AG10803 (cell line): ENCODE data around the gene CCR1.
A peak's percentile ranks its signal among the peaks of the same experiment; 100 is the strongest.
"Not testable (repeated sequence)": the region's sequence is repeated elsewhere in the genome, so short reads cannot be mapped to it uniquely, and the experiment has no call there.

Source experiments
- DNase-seq: peaks from one replicate; pipeline ENCODE4 v3.0.0; 2010; ENCODE audit warnings: low read depth
- H3K4me3 ChIP-seq: 2 replicates; pipeline ENCODE4 v1.5.1; 2011; ENCODE audit warnings: mild to moderate bottlenecking, low read length, control low read depth
- CTCF ChIP-seq: conservative IDR thresholded peaks from 2 replicates; pipeline ENCODE4 v1.5.1; 2011; ENCODE audit warnings: mild to moderate bottlenecking, low read length, control low read depth, inconsistent platforms

Gene CCR1

GRCh38 chr3:46213201-46213600 is 5.1 kb upstream of the CCR1 start:
- H3K4me3 ChIP-seq: no peak overlapping the region
- DNase-seq: no peak
- no peak for TF ChIP-seq CTCF

- DNase-seq: no peak
- no peak overlapping the region for H3K4me3 ChIP-seq
- no peak for TF ChIP-seq CTCF
Measured at GRCh38 chr3:46212101-46212500, 4.0 kb upstream of the CCR1 start.

- no peak overlapping the region for H3K4me3 ChIP-seq
- TF ChIP-seq CTCF: no peak
- peak; percentile 40 for DNase-seq
Measured at GRCh38 chr3:46209746-46210470, 1.8 kb upstream of the CCR1 start.

- TF ChIP-seq CTCF: no peak
- DNase-seq: no peak
- H3K4me3 ChIP-seq: no peak overlapping the region
Measured at GRCh38 chr3:46209053-46209452, 940 bp upstream of the CCR1 start.

- not testable (repeated sequence) for H3K4me3 ChIP-seq, DNase-seq
Measured at GRCh38 chr3:46207514-46207913, 599 bp downstream of the CCR1 start.

GRCh38 chr3:46206282-46207015 is 1.7 kb downstream of the CCR1 start:
- no peak for DNase-seq
- no peak for TF ChIP-seq CTCF
- H3K4me3 ChIP-seq: no peak overlapping the region

- TF ChIP-seq CTCF: no peak
- no peak for DNase-seq
- H3K4me3 ChIP-seq: no peak overlapping the region
Measured at GRCh38 chr3:46205286-46205960, 2.7 kb downstream of the CCR1 start.
